Upper lobe of right lung (tissue), 1 donor: ENCODE results near the gene SRGAP3. TPM values are rescaled to one million over a fixed set of nuclear protein-coding genes. Genes with fewer than 3 reads are reported as not detected.
A peak's percentile ranks its signal among the peaks of the same experiment; 100 is the strongest.

Source experiments
- ATAC-seq: fragments of 200-7000 bp; cut with Tn5 transposase; one replicate; pipeline ENCODE4 v1.9.1; 2020; ENCODE audit warnings: mild to moderate bottlenecking, moderate library complexity
- DNase-seq: peaks from one replicate; pipeline ENCODE4 v3.0.0-alpha.2; 2020
- H3K27ac ChIP-seq: fragments of 200-600 bp; one replicate; pipeline ENCODE4 v1.8.0; 2022
- H3K27me3 ChIP-seq: fragments of 200-600 bp; one replicate; pipeline ENCODE4 v1.8.0; 2022; ENCODE audit warnings: mild to moderate bottlenecking
- H3K36me3 ChIP-seq: fragments of 200-600 bp; one replicate; pipeline ENCODE4 v1.8.0; 2022
- H3K4me1 ChIP-seq: fragments of 200-600 bp; one replicate; pipeline ENCODE4 v1.8.0; 2022
- H3K4me3 ChIP-seq: fragments of 200-600 bp; one replicate; pipeline ENCODE4 v1.8.0; 2022; ENCODE audit warnings: mild to moderate bottlenecking
- H3K9me3 ChIP-seq: fragments of 200-600 bp; one replicate; pipeline ENCODE4 v1.8.0; 2022
- CTCF ChIP-seq: fragments of 200-600 bp; IDR thresholded peaks from one replicate; pipeline ENCODE4 v1.8.0; 2022; ENCODE audit warnings: antibody characterized with exemption
- intact Hi-C: fragments of 100-400 bp; cut with DNase I; formaldehyde crosslinking; loops from one replicate; pipeline ENCODE4 v1.11.0; 2022
- total RNA-seq: library from RNA; stranded (reverse); fragmentation: NEBNext Ultra II Directional; extraction: Animal tissue kit (Norgen Biotek cat#: 25700); gene quantifications from one replicate; pipeline ENCODE4 v1.2.1, GENCODE V29; 2021
- donor health status: DM: no; HTN: yes; CAD: no; lungs with severe emphysema.

Gene SRGAP3
- total RNA-seq, 1 donor from 2014 or later: 3.2 TPM

- intact Hi-C loops: no loop called here
- DNase-seq (no peak), ATAC-seq (peak; percentile 44)
- Histone ChIP-seq H3K27ac (no peak overlapping the region), H3K4me3 (no peak overlapping the region), H3K4me1 (peaks cover 9% of the 10 kb centered on the region), H3K27me3 (no peaks in the 10 kb centered on the region), H3K36me3 (no peaks in the 10 kb centered on the region), H3K9me3 (no peaks in the 10 kb centered on the region)
- no peak for TF ChIP-seq CTCF
Observed at GRCh38 chr3:8959668-8960067, 289.8 kb downstream of the SRGAP3 start.

DNA sequence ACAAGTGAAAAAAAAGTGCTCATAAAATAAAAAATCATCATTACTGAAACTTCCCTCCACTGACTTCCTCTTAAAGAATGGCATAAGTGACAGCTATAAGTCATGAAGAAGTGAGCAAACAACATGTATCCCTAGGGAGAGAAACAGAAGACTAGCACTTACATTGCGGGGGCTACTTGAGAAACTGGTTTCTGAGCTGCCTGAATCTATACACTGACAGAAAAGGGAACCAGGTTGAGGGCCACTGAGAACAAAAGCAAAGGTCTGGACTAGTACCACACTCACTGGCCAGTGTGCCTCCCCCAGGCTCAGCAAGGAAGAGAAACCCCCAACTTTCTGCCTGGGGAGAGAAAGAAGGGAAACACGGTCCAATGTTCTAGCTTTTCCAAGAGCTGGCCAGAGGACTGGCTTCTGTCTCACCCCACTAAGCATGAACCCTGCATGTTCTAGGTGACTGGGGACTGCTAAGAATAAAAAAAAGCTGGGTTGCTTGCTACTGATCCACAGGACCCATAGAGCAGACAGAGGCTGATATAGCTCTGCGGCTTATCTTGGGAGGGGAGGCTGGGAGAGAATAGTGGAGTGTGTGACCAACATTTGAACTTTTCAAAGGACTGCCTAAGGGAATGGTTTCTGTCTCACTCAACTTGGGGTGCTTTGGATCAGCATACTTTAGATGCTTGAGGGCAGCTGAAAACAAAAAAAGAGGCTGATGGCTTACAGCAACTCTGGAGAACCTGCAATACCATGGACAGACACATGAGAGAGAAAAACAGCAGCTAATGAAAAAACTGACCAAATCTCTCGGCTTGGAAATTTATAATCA lies 294.3 kb downstream of the SRGAP3 start:
- Histone ChIP-seq H3K4me1 (no peaks in the 10 kb centered on the region), H3K27ac (no peak overlapping the region), H3K4me3 (no peak overlapping the region), H3K9me3 (no peaks in the 10 kb centered on the region), H3K36me3 (no peaks in the 10 kb centered on the region), H3K27me3 (no peaks in the 10 kb centered on the region)
- TF ChIP-seq CTCF: no peak
- ATAC-seq (peak; percentile 49), DNase-seq (no peak)
- intact Hi-C loops: no loop called here

- TF ChIP-seq CTCF: no peak
- Histone ChIP-seq H3K4me3 (no peak overlapping the region), H3K36me3 (no peaks in the 10 kb centered on the region), H3K27ac (no peak overlapping the region), H3K9me3 (no peaks in the 10 kb centered on the region), H3K4me1 (no peaks in the 10 kb centered on the region), H3K27me3 (no peaks in the 10 kb centered on the region)
- ATAC-seq (no peak), DNase-seq (no peak)
- intact Hi-C loops: no loop called here
Observed at GRCh38 chr3:8953313-8953712, 296.1 kb downstream of the SRGAP3 start.

DNA sequence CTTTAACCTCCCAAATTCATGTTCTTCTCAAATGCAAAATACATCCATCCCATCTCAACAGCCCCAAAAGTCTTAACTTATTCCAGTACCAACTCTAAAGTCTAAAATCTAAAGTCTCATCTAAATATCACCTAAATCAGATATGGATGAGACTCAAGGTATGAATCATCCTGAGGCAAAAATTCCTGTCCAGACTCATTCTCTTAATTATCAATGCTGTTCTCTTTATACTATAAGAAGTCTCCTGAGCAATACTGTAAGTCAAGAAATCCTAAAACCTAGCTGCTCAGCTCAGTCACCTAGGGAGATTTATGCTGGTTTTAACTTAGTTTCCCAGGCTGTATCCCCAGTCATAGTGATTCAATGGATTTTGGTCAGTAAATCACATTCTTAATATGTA lies 297.3 kb downstream of the SRGAP3 start:
- no peaks in the 10 kb centered on the region for H3K36me3 ChIP-seq
- DNase-seq (no peak), ATAC-seq (no peak)
- no peak overlapping the region for H3K4me3 ChIP-seq
- H3K9me3 ChIP-seq: no peaks in the 10 kb centered on the region
- H3K27me3 ChIP-seq: no peaks in the 10 kb centered on the region
- intact Hi-C loops: no loop called here
- H3K4me1 ChIP-seq: no peaks in the 10 kb centered on the region
- H3K27ac ChIP-seq: no peak overlapping the region
- TF ChIP-seq CTCF: no peak

DNA sequence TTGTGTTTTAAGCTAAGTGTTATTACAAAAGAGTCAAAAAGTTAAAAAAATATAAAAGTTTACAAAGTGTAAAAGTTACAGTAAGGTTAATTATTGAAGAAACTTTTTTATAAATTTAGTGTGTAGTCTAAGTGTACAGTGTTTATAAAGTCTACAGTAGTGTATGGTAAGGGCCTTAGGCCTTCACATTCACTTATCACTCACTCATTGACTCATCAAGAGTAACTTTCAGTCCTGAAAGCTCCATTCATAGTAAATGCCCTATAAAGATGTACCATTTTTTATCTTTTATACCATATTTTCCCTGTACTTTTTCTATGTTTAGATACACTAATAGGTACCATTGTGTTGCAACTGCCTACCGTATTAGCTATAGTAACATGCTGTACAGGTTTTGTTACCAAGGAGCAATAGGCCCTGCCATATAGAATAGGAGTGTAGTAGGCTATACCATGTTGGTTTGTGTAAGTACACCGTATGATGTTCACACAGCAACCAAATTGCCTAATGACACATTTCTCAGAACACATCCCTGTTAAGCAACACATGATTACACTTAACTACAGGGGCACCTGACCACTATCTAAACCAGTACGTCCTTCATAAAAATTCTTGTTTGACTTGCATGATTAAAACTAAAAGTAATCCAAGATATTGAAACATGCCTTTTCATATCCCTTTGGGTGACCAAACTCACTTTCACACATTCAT lies 303.4 kb downstream of the SRGAP3 start:
- Histone ChIP-seq H3K4me3 (no peak overlapping the region), H3K27me3 (no peaks in the 10 kb centered on the region), H3K4me1 (no peaks in the 10 kb centered on the region), H3K36me3 (peaks cover 9% of the 10 kb centered on the region), H3K27ac (no peak overlapping the region), H3K9me3 (peaks cover 4% of the 10 kb centered on the region)
- DNase-seq: no peak
- peak; percentile 48 for ATAC-seq
- TF ChIP-seq CTCF: no peak
- intact Hi-C loops: no loop called here
